ENCODE results near the gene PTGR1. TPM values are rescaled to one million over a fixed set of nuclear protein-coding genes. Genes with fewer than 3 reads are reported as not detected.

Gene PTGR1
- total RNA-seq, 1 experiment from 2014 or later = 41.6 TPM

GRCh38 chr9:111631214-111631971 lies 31.9 kb upstream of the PTGR1 start, which contains the start of gene DNAJC25 (continued):
- TF ChIP-seq GABPB1 (CRISPR knock-in tag; IDR thresholded peaks at IDR 0.05) (no peak; the same call in 1 of the 2 replicates), IRF2 (CRISPR knock-in tag; IDR thresholded peaks at IDR 0.05; ENCODE audit: borderline replicate concordance, low read depth) (no peak), ZNF232 (CRISPR knock-in tag; IDR thresholded peaks at IDR 0.05) (peak; percentile 95), ETV6 (CRISPR knock-in tag; IDR thresholded peaks at IDR 0.05) (peak; percentile 88), SOX15 (CRISPR knock-in tag; IDR thresholded peaks at IDR 0.05) (peak; percentile 47; the same call in 1 of the 2 replicates), SMAD4 (CRISPR knock-in tag; IDR thresholded peaks at IDR 0.05) (no peak), TEAD1 (CRISPR knock-in tag; IDR thresholded peaks at IDR 0.05) (peak; percentile 85; the same call in 1 of the 2 replicates), MXD4 (CRISPR knock-in tag; IDR thresholded peaks at IDR 0.05; ENCODE audit: borderline replicate concordance) (no peak), FOXK1 (CRISPR knock-in tag; IDR thresholded peaks at IDR 0.05) (peak; percentile 92), JUN (CRISPR knock-in tag; IDR thresholded peaks at IDR 0.05) (no peak), GRHL2 (CRISPR knock-in tag; IDR thresholded peaks at IDR 0.05; ENCODE audit: insufficient replicate concordance, severe bottlenecking) (no peak), EMX1 (CRISPR knock-in tag; IDR thresholded peaks at IDR 0.05) (peak; percentile 89), PRRX2 (CRISPR knock-in tag; IDR thresholded peaks at IDR 0.05) (peak; percentile 68; the same call in 1 of the 2 replicates), FOXP1 (CRISPR knock-in tag; IDR thresholded peaks at IDR 0.05; ENCODE audit: borderline replicate concordance) (peak; percentile 87), ZBTB21 (CRISPR knock-in tag; IDR thresholded peaks at IDR 0.05; ENCODE audit: borderline replicate concordance) (peak; percentile 69; the same call in 1 of the 2 replicates), ZNF219 (CRISPR knock-in tag; IDR thresholded peaks at IDR 0.05; ENCODE audit: borderline replicate concordance) (no peak), MAX (CRISPR knock-in tag; IDR thresholded peaks at IDR 0.05) (peak; percentile 79), ZNF425 (CRISPR knock-in tag; conservative IDR thresholded peaks at IDR 0.05) (no peak)
- TF ChIP-seq, protein P1, sequence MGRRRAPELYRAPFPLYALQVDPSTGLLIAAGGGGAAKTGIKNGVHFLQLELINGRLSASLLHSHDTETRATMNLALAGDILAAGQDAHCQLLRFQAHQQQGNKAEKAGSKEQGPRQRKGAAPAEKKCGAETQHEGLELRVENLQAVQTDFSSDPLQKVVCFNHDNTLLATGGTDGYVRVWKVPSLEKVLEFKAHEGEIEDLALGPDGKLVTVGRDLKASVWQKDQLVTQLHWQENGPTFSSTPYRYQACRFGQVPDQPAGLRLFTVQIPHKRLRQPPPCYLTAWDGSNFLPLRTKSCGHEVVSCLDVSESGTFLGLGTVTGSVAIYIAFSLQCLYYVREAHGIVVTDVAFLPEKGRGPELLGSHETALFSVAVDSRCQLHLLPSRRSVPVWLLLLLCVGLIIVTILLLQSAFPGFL (CRISPR knock-in tag; IDR thresholded peaks at IDR 0.05; ENCODE audit: borderline replicate concordance) = no peak
- TF ChIP-seq, protein P2, sequence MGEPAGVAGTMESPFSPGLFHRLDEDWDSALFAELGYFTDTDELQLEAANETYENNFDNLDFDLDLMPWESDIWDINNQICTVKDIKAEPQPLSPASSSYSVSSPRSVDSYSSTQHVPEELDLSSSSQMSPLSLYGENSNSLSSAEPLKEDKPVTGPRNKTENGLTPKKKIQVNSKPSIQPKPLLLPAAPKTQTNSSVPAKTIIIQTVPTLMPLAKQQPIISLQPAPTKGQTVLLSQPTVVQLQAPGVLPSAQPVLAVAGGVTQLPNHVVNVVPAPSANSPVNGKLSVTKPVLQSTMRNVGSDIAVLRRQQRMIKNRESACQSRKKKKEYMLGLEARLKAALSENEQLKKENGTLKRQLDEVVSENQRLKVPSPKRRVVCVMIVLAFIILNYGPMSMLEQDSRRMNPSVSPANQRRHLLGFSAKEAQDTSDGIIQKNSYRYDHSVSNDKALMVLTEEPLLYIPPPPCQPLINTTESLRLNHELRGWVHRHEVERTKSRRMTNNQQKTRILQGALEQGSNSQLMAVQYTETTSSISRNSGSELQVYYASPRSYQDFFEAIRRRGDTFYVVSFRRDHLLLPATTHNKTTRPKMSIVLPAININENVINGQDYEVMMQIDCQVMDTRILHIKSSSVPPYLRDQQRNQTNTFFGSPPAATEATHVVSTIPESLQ (CRISPR knock-in tag; IDR thresholded peaks at IDR 0.05) = no peak
- TF ChIP-seq, protein P3, sequence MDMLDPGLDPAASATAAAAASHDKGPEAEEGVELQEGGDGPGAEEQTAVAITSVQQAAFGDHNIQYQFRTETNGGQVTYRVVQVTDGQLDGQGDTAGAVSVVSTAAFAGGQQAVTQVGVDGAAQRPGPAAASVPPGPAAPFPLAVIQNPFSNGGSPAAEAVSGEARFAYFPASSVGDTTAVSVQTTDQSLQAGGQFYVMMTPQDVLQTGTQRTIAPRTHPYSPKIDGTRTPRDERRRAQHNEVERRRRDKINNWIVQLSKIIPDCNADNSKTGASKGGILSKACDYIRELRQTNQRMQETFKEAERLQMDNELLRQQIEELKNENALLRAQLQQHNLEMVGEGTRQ (CRISPR knock-in tag; IDR thresholded peaks at IDR 0.05) = peak; percentile 40
- TF ChIP-seq, protein P4, sequence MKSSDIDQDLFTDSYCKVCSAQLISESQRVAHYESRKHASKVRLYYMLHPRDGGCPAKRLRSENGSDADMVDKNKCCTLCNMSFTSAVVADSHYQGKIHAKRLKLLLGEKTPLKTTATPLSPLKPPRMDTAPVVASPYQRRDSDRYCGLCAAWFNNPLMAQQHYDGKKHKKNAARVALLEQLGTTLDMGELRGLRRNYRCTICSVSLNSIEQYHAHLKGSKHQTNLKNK (CRISPR knock-in tag; IDR thresholded peaks at IDR 0.05) = peak; percentile 94
- TF ChIP-seq, protein P5, sequence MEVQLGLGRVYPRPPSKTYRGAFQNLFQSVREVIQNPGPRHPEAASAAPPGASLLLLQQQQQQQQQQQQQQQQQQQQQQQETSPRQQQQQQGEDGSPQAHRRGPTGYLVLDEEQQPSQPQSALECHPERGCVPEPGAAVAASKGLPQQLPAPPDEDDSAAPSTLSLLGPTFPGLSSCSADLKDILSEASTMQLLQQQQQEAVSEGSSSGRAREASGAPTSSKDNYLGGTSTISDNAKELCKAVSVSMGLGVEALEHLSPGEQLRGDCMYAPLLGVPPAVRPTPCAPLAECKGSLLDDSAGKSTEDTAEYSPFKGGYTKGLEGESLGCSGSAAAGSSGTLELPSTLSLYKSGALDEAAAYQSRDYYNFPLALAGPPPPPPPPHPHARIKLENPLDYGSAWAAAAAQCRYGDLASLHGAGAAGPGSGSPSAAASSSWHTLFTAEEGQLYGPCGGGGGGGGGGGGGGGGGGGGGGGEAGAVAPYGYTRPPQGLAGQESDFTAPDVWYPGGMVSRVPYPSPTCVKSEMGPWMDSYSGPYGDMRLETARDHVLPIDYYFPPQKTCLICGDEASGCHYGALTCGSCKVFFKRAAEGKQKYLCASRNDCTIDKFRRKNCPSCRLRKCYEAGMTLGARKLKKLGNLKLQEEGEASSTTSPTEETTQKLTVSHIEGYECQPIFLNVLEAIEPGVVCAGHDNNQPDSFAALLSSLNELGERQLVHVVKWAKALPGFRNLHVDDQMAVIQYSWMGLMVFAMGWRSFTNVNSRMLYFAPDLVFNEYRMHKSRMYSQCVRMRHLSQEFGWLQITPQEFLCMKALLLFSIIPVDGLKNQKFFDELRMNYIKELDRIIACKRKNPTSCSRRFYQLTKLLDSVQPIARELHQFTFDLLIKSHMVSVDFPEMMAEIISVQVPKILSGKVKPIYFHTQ (CRISPR knock-in tag; IDR thresholded peaks at IDR 0.05) = peak; percentile 62; the same call in 1 of the 2 replicates
- TF ChIP-seq, protein P6, sequence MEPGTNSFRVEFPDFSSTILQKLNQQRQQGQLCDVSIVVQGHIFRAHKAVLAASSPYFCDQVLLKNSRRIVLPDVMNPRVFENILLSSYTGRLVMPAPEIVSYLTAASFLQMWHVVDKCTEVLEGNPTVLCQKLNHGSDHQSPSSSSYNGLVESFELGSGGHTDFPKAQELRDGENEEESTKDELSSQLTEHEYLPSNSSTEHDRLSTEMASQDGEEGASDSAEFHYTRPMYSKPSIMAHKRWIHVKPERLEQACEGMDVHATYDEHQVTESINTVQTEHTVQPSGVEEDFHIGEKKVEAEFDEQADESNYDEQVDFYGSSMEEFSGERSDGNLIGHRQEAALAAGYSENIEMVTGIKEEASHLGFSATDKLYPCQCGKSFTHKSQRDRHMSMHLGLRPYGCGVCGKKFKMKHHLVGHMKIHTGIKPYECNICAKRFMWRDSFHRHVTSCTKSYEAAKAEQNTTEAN (CRISPR knock-in tag; IDR thresholded peaks at IDR 0.05) = peak; percentile 3; the same call in 1 of the 2 replicates
- TF ChIP-seq, protein P7, sequence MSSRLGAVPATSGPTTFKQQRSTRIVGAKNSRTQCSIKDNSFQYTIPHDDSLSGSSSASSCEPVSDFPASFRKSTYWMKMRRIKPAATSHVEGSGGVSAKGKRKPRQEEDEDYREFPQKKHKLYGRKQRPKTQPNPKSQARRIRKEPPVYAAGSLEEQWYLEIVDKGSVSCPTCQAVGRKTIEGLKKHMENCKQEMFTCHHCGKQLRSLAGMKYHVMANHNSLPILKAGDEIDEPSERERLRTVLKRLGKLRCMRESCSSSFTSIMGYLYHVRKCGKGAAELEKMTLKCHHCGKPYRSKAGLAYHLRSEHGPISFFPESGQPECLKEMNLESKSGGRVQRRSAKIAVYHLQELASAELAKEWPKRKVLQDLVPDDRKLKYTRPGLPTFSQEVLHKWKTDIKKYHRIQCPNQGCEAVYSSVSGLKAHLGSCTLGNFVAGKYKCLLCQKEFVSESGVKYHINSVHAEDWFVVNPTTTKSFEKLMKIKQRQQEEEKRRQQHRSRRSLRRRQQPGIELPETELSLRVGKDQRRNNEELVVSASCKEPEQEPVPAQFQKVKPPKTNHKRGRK (CRISPR knock-in tag; IDR thresholded peaks at IDR 0.05; ENCODE audit: borderline replicate concordance) = no peak

Data from WTC11 (cell line).